PC-3 (cell line): ENCODE measurements around the gene C11orf24.

ENCODE experiments used
- EZH2 ChIP-seq: fragments of 300-600 bp; sonication (generic); IDR thresholded peaks from one replicate; pipeline ENCODE4 v1.6.1; 2017; ENCODE audit warnings: antibody characterized with exemption, mild to moderate bottlenecking, low read length; ENCODE audit not compliant: unreplicated experiment
- EZH2phosphoT487 ChIP-seq: fragments of 300-600 bp; sonication (generic); IDR thresholded peaks from 2 replicates; pipeline ENCODE4 v1.6.1; 2018; ENCODE audit warnings: mild to moderate bottlenecking, antibody characterized with exemption, low read length, borderline replicate concordance
- TF ChIP-seq, protein P1 (sequence below): fragments of 300-600 bp; sonication (generic); conservative IDR thresholded peaks from 2 replicates; pipeline ENCODE4 v1.5.1; 2017; ENCODE audit warnings: antibody characterized with exemption, low read depth, mild to moderate bottlenecking, low read length

DNA sequence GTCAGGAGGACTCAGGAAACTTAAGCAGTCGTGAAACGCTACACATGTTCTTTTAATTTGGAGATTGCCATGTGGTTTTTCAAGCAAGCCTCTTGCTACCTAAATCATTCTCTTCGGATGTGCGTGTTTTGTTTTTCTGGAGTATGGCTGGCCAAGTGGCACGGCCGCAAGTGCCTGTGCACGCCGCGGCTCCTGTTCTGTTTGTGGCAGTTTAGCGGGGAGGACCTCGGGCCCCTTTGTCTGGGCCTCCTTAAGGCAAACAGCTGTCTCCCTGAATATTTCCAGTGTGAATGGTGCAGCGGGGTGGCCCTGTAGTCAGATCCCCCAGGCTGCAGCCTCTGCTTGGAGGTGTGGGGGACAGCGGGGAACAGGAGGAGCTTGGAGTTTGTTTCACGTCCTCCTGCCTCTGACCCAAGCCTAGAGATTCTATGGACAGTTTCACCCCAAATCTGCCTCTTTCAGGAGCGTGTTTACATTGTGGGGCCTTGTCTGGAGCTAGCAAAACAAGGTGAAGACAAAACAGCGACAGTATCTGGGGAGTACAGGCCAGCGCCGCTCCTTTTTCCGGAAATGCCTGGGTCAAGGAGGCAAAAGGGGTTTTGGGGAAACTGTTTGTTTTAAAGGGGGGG, 41.9 kb upstream of the C11orf24 start:
- TF ChIP-seq, protein P1, sequence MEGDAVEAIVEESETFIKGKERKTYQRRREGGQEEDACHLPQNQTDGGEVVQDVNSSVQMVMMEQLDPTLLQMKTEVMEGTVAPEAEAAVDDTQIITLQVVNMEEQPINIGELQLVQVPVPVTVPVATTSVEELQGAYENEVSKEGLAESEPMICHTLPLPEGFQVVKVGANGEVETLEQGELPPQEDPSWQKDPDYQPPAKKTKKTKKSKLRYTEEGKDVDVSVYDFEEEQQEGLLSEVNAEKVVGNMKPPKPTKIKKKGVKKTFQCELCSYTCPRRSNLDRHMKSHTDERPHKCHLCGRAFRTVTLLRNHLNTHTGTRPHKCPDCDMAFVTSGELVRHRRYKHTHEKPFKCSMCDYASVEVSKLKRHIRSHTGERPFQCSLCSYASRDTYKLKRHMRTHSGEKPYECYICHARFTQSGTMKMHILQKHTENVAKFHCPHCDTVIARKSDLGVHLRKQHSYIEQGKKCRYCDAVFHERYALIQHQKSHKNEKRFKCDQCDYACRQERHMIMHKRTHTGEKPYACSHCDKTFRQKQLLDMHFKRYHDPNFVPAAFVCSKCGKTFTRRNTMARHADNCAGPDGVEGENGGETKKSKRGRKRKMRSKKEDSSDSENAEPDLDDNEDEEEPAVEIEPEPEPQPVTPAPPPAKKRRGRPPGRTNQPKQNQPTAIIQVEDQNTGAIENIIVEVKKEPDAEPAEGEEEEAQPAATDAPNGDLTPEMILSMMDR: no peak
- TF ChIP-seq EZH2 (no peak), EZH2phosphoT487 (no peak)
